ENCODE measurements around the gene SHH.

GRCh38 chr7:155857141-155857540, 44.9 kb upstream of the SHH start:
- TF ChIP-seq CTCF (IDR thresholded peaks at IDR 0.05) (no peak), ZFX (IDR thresholded peaks at IDR 0.05; ENCODE audit: borderline replicate concordance) (no peak)
